GM12878 (cell line): ENCODE measurements around the gene PLSCR3. TPM values are rescaled to one million over a fixed set of nuclear protein-coding genes. Genes with fewer than 3 reads are reported as not detected.

Experiments
- ATAC-seq: fragments of 200-7000 bp; cut with Tn5 transposase; 3 replicates; pipeline ENCODE4 v1.9.1; 2020; ENCODE audit warnings: mild to moderate bottlenecking, moderate library complexity
- BruUV-seq: library from RNA; stranded (reverse); fragments of 400-500 nt; replicated peaks from 2 replicates; lab custom pipeline; 2021; lab: Mats Ljungman, UMichigan
- CTCF ChIA-PET: fragments of 300-600 bp; sonication (Branson Sonifier 250); formaldehyde crosslinking; extraction: SDS; loops from one replicate; lab custom pipeline; 2021; ENCODE audit warnings: inconsistent platforms; lab: Yijun Ruan, JAX
- POLR2A ChIA-PET: fragments of 350-600 bp; formaldehyde crosslinking; extraction: SDS; loops from one replicate; lab custom pipeline; 2021; ENCODE audit warnings: inconsistent platforms; lab: Charles Lee
- RAD21 ChIA-PET: fragments of 300-600 bp; sonication (Branson Sonifier 250); formaldehyde crosslinking; loops from one replicate; lab custom pipeline; 2023; ENCODE audit warnings: antibody characterized with exemption; ENCODE audit not compliant: unreplicated experiment; lab: Charles Lee
- SMC1A ChIA-PET: fragments of 300-600 bp; sonication (Branson Sonifier 250); formaldehyde crosslinking; loops from one replicate; lab custom pipeline; 2023; ENCODE audit not compliant: unreplicated experiment, uncharacterized antibody; lab: Charles Lee
- DNase-seq: peaks from one replicate; pipeline ENCODE4 v3.0.0-alpha.2; 2011; ENCODE audit warnings: low read depth, low spot score
- FAIRE-seq: peaks from 3 replicates; lab custom pipeline; 2011; peaks lifted over from hg19 to GRCh38; lab: Jason Lieb, UNC
- H2AFZ ChIP-seq: 2 replicates; pipeline ENCODE4 v1.6.0; 2011; ENCODE audit warnings: low read depth, low read length, control low read depth; ENCODE audit not compliant: control insufficient read depth
- H3K27ac ChIP-seq: 2 replicates; pipeline ENCODE4 v1.5.1; 2011; ENCODE audit warnings: control low read depth; ENCODE audit not compliant: control insufficient read depth, insufficient read depth
- H3K27me3 ChIP-seq, 2 experiments: replicated peaks in 1 of 2; 2 replicates each; pipeline versions ENCODE4 v1.6.0 to v1.6.1; 2011; ENCODE audit warnings: low read length in 1 of 2; ENCODE audit not compliant: control insufficient read depth in 2 of 2, insufficient read depth in 2 of 2
- H3K36me3 ChIP-seq, 2 experiments: 2 replicates each; pipeline ENCODE4 v1.5.1; 2011; ENCODE audit warnings: low read length in 1 of 2; ENCODE audit not compliant: control insufficient read depth in 2 of 2, insufficient read depth in 2 of 2
- H3K4me1 ChIP-seq: 2 replicates; pipeline ENCODE4 v1.6.1; 2011; ENCODE audit warnings: mild to moderate bottlenecking, low read length, moderate library complexity, mixed read lengths; ENCODE audit not compliant: control insufficient read depth, insufficient read depth
- H3K4me2 ChIP-seq: 2 replicates; pipeline ENCODE4 v1.6.0; 2011; ENCODE audit warnings: control low read depth; ENCODE audit not compliant: control insufficient read depth, insufficient read depth
- H3K4me3 ChIP-seq: fragments of 200-600 bp; sonication (generic); 2 replicates; pipeline ENCODE4 v1.5.1; 2016
- H3K79me2 ChIP-seq: 2 replicates; pipeline ENCODE4 v1.6.0; 2011; ENCODE audit warnings: low read length; ENCODE audit not compliant: control insufficient read depth, insufficient read depth
- H3K9ac ChIP-seq: 2 replicates; pipeline ENCODE4 v1.8.0; 2011; ENCODE audit warnings: low read length, control low read depth, mixed read lengths; ENCODE audit not compliant: control insufficient read depth, insufficient read depth
- H3K9me3 ChIP-seq: replicated peaks from 3 replicates; pipeline ENCODE4 v1.5.1; 2011; ENCODE audit warnings: mild to moderate bottlenecking, low read length; ENCODE audit not compliant: control insufficient read depth, insufficient read depth
- H4K20me1 ChIP-seq: 2 replicates; pipeline ENCODE4 v1.6.0; 2011; ENCODE audit not compliant: control insufficient read depth, insufficient read depth
- ATF2 ChIP-seq: IDR thresholded peaks from 2 replicates; pipeline ENCODE4 v1.6.1; 2012; ENCODE audit warnings: low read length, inconsistent platforms
- CTCF ChIP-seq, 3 experiments: IDR thresholded peaks in 2 of 3; conservative IDR thresholded peaks in 1 of 3; 2 replicates each; pipeline ENCODE4 v1.5.1; 2011; ENCODE audit warnings: low read depth in 3 of 3, low read length in 3 of 3, mild to moderate bottlenecking in 3 of 3, control low read depth in 2 of 3, moderate library complexity in 2 of 3, inconsistent platforms in 1 of 3, mixed read lengths in 1 of 3; ENCODE audit not compliant: control insufficient read depth in 2 of 3, insufficient read depth in 1 of 3; ENCODE audit errors: extremely low read depth in 1 of 3
- FOS ChIP-seq: IDR thresholded peaks from 3 replicates; pipeline ENCODE4 v1.6.1; 2011; ENCODE audit warnings: borderline replicate concordance; ENCODE audit not compliant: insufficient read length; ENCODE audit errors: extremely low read depth
- GABPA ChIP-seq: IDR thresholded peaks from 2 replicates; pipeline ENCODE4 v1.6.1; 2014; ENCODE audit warnings: antibody characterized with exemption, low read depth, mild to moderate bottlenecking, inconsistent platforms
- HCFC1 ChIP-seq: fragments of 150-350 bp; IDR thresholded peaks from 2 replicates; pipeline ENCODE4 v1.6.1; 2014; ENCODE audit warnings: low read length
- MEF2A ChIP-seq: IDR thresholded peaks from 2 replicates; pipeline ENCODE4 v1.6.1; 2011; ENCODE audit warnings: low read depth, mild to moderate bottlenecking, low read length, moderate library complexity; ENCODE audit not compliant: insufficient read depth
- PAX8 ChIP-seq: fragments of 450-650 bp; IDR thresholded peaks from 2 replicates; pipeline ENCODE4 v1.6.1; 2017; ENCODE audit warnings: mild to moderate bottlenecking, moderate library complexity
- POLR2AphosphoS5 ChIP-seq: IDR thresholded peaks from 2 replicates; pipeline ENCODE4 v1.6.1; 2011; ENCODE audit warnings: mild to moderate bottlenecking, low read length, inconsistent platforms
- SIX5 ChIP-seq: IDR thresholded peaks from 2 replicates; pipeline ENCODE4 v1.6.1; 2011; ENCODE audit warnings: mild to moderate bottlenecking, low read depth, low read length, moderate library complexity; ENCODE audit not compliant: severe bottlenecking
- ZNF207 ChIP-seq: fragments of 450-650 bp; IDR thresholded peaks from 2 replicates; pipeline ENCODE4 v1.6.1; 2014; ENCODE audit warnings: antibody characterized with exemption, mild to moderate bottlenecking, borderline replicate concordance
- ZNF217 ChIP-seq: fragments of 450-650 bp; IDR thresholded peaks from 2 replicates; pipeline ENCODE4 v1.6.1; 2017; ENCODE audit warnings: antibody characterized with exemption, mild to moderate bottlenecking
- WGBS: methylation state at CpG from one replicate; pipeline ENCODE4 v1.1.6; 2016; ENCODE audit warnings: low lambda C conversion rate; ENCODE audit not compliant: insufficient replicate concordance, insufficient coverage; ENCODE audit errors: missing lambda C conversion rate; 5-methylcytosine and 5-hydroxymethylcytosine counted together
- in situ Hi-C: fragments of 300-500 bp; cut with MboI; formaldehyde crosslinking; loops from 9 replicates; pipeline ENCODE4 v1.14.3; 2018; ENCODE audit warnings: mixed read lengths
- intact Hi-C: fragments of 100-400 bp; cut with micrococcal nuclease; formaldehyde crosslinking; loops from one replicate; pipeline ENCODE4 v1.14.2; 2022; ENCODE audit not compliant: unreplicated experiment
- polyA plus RNA-seq, 11 experiments: library from polyadenylated mRNA; depleted of rRNA in 4 of 11; unstranded in 6 of 11; stranded (reverse) in 5 of 11; fragments of >200 nt; fragmentation: Nextera tagmentation in 4 of 11; fragmentation: Illumina TruSeq in 1 of 11; extraction: Ambion mirVana in 4 of 11; extraction: Trizol in 1 of 11; gene quantifications; 1 replicate in 1 of 11; 2 replicates in 10 of 11; pipeline versions ENCODE4 v1.2.1 to v1.2.3, GENCODE V29; 2011 to 2016; ENCODE audit warnings: inconsistent platforms in 2 of 11, missing spikeins in 2 of 11, low read depth in 1 of 11
- total RNA-seq, 4 experiments: library from RNA; depleted of rRNA in 3 of 4; stranded (reverse); fragments of >200 nt in 3 of 4; fragmentation: Illumina TruSeq in 1 of 4; extraction: Trizol in 1 of 4; gene quantifications; 2 replicates each; pipeline versions ENCODE4 v1.2.1 to v1.2.3, GENCODE V29; 2013 to 2021

The PLSCR3 gene
- total and polyA plus RNA-seq, 10 of the 15 experiments (the other 5 are each of a cell fraction or from before 2014, with no cell fraction given) = 9.9 to 51.4 (median 43.4) TPM

GRCh38 chr17:7416323-7416722, 22.0 kb upstream of the PLSCR3 start:
- Histone ChIP-seq H3K27ac (no peak overlapping the region), H2AFZ (no peak overlapping the region), H3K4me1 (no peaks in the 10 kb centered on the region), H3K36me3 (no peaks in the 10 kb centered on the region), H3K79me2 (no peaks in the 10 kb centered on the region), H3K9ac (no peak overlapping the region), H4K20me1 (no peaks in the 10 kb centered on the region), H3K4me3 (no peak overlapping the region), H3K4me2 (no peak overlapping the region), H3K9me3 (no peaks in the 10 kb centered on the region), H3K27me3 (no peaks in the 10 kb centered on the region; a peak in 2 of 4 replicates)
- no TSS peak for BruUV-seq
- ChIA-PET RAD21 (interaction anchor here (0.6 kb wide), 1 partner anchor 57 kb away, joined by 3 read pairs; no protein-coding TSS in a partner anchor), POLR2A (no interaction called here), CTCF (no interaction called here), SMC1A (no interaction called here)
- in situ Hi-C loops = no loop called here
- FAIRE-seq (no peak), DNase-seq (no peak), ATAC-seq (no peak)
- WGBS = 26% methylated on average over 6 of the region's 6 CpGs
- intact Hi-C loops = no loop called here
- TF ChIP-seq HCFC1 (no peak), CTCF (IDR thresholded peaks at IDR 0.05 in 2 of 3, conservative IDR thresholded peaks at IDR 0.05 in 1 of 3; ENCODE audit: control insufficient read depth in 2 of 3, extremely low read depth in 1 of 3, insufficient read depth in 1 of 3, low read depth in 3 of 3, low read length in 3 of 3) (peak in 1 of 3 experiments; percentile 18; a peak in 2 of 6 replicates)

GRCh38 chr17:7415784-7416183, 21.5 kb upstream of the PLSCR3 start:
- Histone ChIP-seq H3K27ac (no peak overlapping the region), H4K20me1 (no peaks in the 10 kb centered on the region), H3K36me3 (no peaks in the 10 kb centered on the region), H3K4me3 (no peak overlapping the region), H3K4me1 (no peaks in the 10 kb centered on the region), H3K9ac (no peak overlapping the region), H3K4me2 (no peak overlapping the region), H2AFZ (no peak overlapping the region), H3K27me3 (no peaks in the 10 kb centered on the region; a peak in 2 of 4 replicates), H3K79me2 (no peaks in the 10 kb centered on the region), H3K9me3 (no peaks in the 10 kb centered on the region)
- no peak for ATAC-seq
- ChIA-PET SMC1A (no interaction called here), RAD21 (no interaction called here), CTCF (no interaction called here), POLR2A (no interaction called here)
- no TSS peak for BruUV-seq
- no peak for DNase-seq
- no peak for FAIRE-seq
- intact Hi-C loops (no loop called here), in situ Hi-C loops (no loop called here)
- 41% methylated on average over 22 of the region's 23 CpGs for WGBS
- TF ChIP-seq GABPA (no peak), ATF2 (no peak), PAX8 (no peak), ZNF217 (no peak), MEF2A (no peak), FOS (no peak), SIX5 (no peak), POLR2AphosphoS5 (no peak), ZNF207 (no peak)
